PC-9 (cell line): ENCODE results near the gene GHR. TPM values are rescaled to one million over a fixed set of nuclear protein-coding genes. Genes with fewer than 3 reads are reported as not detected.

Source experiments
- BruUV-seq: library from RNA; stranded (reverse); fragments of 400-500 nt; replicated peaks from 2 replicates; lab custom pipeline; 2021; lab: Mats Ljungman, UMichigan
- CTCF ChIA-PET: fragments of 300-600 bp; sonication (Branson Sonifier 250); formaldehyde crosslinking; loops from one replicate; lab custom pipeline; 2022; ENCODE audit warnings: antibody characterized with exemption; lab: Charles Lee
- POLR2A ChIA-PET: fragments of 300-600 bp; sonication (Branson Sonifier 250); formaldehyde crosslinking; loops from one replicate; lab custom pipeline; 2022; ENCODE audit warnings: antibody characterized with exemption; ENCODE audit not compliant: unreplicated experiment; lab: Charles Lee
- DNase-seq, 2 experiments: peaks; one replicate each; pipeline versions ENCODE4 v3.0.0 to v3.0.0-alpha.2; 2015 to 2022; ENCODE audit warnings: mixed read lengths in 1 of 2
- H2AFZ ChIP-seq: fragments of 200-600 bp; sonication (generic); 2 replicates; pipeline ENCODE4 v1.8.1; 2017; ENCODE audit warnings: antibody characterized with exemption
- H3F3A ChIP-seq: fragments of 200-600 bp; sonication (generic); 2 replicates; pipeline ENCODE4 v1.8.1; 2017; ENCODE audit warnings: antibody characterized with exemption, mild to moderate bottlenecking, low read depth; ENCODE audit not compliant: insufficient read depth
- H3K27ac ChIP-seq: fragments of 200-600 bp; sonication (generic); 2 replicates; pipeline ENCODE4 v1.6.1; 2016; ENCODE audit warnings: mixed run types
- H3K27me3 ChIP-seq: fragments of 200-600 bp; sonication (generic); 2 replicates; pipeline ENCODE4 v1.6.1; 2016; ENCODE audit warnings: low read depth, mixed run types; ENCODE audit not compliant: insufficient read depth
- H3K36me3 ChIP-seq: fragments of 200-600 bp; sonication (generic); 2 replicates; pipeline ENCODE4 v1.6.1; 2016; ENCODE audit warnings: low read depth, mixed run types
- H3K4me1 ChIP-seq: fragments of 200-600 bp; sonication (generic); replicated peaks from 2 replicates; pipeline ENCODE4 v1.6.1; 2016; ENCODE audit warnings: mixed run types; ENCODE audit not compliant: insufficient read depth
- H3K4me2 ChIP-seq: fragments of 200-600 bp; sonication (generic); 2 replicates; pipeline ENCODE4 v1.6.1; 2017; ENCODE audit warnings: mixed run types
- H3K4me3 ChIP-seq: fragments of 200-600 bp; sonication (generic); 2 replicates; pipeline ENCODE4 v1.6.1; 2016; ENCODE audit warnings: mixed run types
- H3K79me2 ChIP-seq: fragments of 200-600 bp; sonication (generic); 2 replicates; pipeline ENCODE4 v1.6.1; 2017; ENCODE audit warnings: low read depth, mixed run types
- H3K9me2 ChIP-seq: fragments of 200-600 bp; sonication (generic); 2 replicates; pipeline ENCODE4 v1.8.1; 2017; ENCODE audit warnings: mild to moderate bottlenecking; ENCODE audit not compliant: insufficient read depth
- H3K9me3 ChIP-seq: fragments of 200-600 bp; sonication (generic); 2 replicates; pipeline ENCODE4 v1.8.1; 2016; ENCODE audit warnings: low read depth; ENCODE audit not compliant: insufficient read depth
- H4K20me1 ChIP-seq: fragments of 200-600 bp; sonication (generic); 2 replicates; pipeline ENCODE4 v1.8.1; 2017; ENCODE audit not compliant: insufficient read depth
- EZH2 ChIP-seq: fragments of 200-600 bp; sonication (generic); IDR thresholded peaks from 2 replicates; pipeline ENCODE4 v1.8.0; 2017; ENCODE audit warnings: antibody characterized with exemption, low read depth
- intact Hi-C: fragments of 100-400 bp; cut with micrococcal nuclease; formaldehyde crosslinking; loops from one replicate; pipeline ENCODE4 v1.10.0; 2022; ENCODE audit not compliant: unreplicated experiment
- total RNA-seq: library from RNA; stranded (reverse); gene quantifications from 2 replicates; pipeline ENCODE4 v1.2.3, GENCODE V29; 2021
- TF ChIP-seq, protein P1 (sequence below): fragments of 200-600 bp; sonication (generic); conservative IDR thresholded peaks from 2 replicates; pipeline ENCODE4 v1.6.1; 2017; ENCODE audit warnings: mixed run types, antibody characterized with exemption, mild to moderate bottlenecking, moderate library complexity

The GHR gene
- total RNA-seq, 1 experiment from 2014 or later: not detected

DNA sequence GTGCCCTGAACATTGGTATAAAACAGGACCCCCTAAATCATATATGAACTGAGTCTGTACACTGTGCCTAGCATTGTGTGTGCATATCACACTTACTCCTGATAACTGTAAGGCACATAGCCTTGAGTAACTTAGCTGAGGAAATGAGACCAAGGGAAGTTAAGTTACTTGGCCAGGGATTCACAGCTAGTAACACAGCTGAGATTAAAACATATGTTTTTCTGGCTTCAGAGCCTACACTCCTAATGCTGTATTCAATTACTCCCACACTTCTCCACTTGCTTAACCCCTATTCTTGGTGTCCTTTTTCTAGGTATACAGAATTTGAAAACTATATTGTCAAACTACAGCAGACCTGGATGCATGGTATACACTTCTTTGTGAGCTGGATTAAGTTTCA lies 12.8 kb downstream of the GHR start:
- H3K4me1 ChIP-seq: no peaks in the 10 kb centered on the region
- ChIA-PET POLR2A (no interaction called here), CTCF (no interaction called here)
- no peaks in the 10 kb centered on the region for H3K79me2 ChIP-seq
- H3K4me2 ChIP-seq: no peak overlapping the region
- DNase-seq: no peak
- no peaks in the 10 kb centered on the region for H3K9me3 ChIP-seq
- intact Hi-C loops: loop anchor here (5.0 kb wide), 1 partner anchor 1129 kb away; no protein-coding TSS in a partner anchor
- H3F3A ChIP-seq: no peaks in the 10 kb centered on the region
- H3K27me3 ChIP-seq: no peaks in the 10 kb centered on the region
- no peaks in the 10 kb centered on the region for H3K9me2 ChIP-seq
- H3K36me3 ChIP-seq: no peaks in the 10 kb centered on the region
- no peak overlapping the region for H3K4me3 ChIP-seq
- no peak overlapping the region for H2AFZ ChIP-seq
- TF ChIP-seq EZH2: no peak
- TF ChIP-seq, protein P1, sequence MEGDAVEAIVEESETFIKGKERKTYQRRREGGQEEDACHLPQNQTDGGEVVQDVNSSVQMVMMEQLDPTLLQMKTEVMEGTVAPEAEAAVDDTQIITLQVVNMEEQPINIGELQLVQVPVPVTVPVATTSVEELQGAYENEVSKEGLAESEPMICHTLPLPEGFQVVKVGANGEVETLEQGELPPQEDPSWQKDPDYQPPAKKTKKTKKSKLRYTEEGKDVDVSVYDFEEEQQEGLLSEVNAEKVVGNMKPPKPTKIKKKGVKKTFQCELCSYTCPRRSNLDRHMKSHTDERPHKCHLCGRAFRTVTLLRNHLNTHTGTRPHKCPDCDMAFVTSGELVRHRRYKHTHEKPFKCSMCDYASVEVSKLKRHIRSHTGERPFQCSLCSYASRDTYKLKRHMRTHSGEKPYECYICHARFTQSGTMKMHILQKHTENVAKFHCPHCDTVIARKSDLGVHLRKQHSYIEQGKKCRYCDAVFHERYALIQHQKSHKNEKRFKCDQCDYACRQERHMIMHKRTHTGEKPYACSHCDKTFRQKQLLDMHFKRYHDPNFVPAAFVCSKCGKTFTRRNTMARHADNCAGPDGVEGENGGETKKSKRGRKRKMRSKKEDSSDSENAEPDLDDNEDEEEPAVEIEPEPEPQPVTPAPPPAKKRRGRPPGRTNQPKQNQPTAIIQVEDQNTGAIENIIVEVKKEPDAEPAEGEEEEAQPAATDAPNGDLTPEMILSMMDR: no peak
- no peak overlapping the region for H3K27ac ChIP-seq
- H4K20me1 ChIP-seq: no peaks in the 10 kb centered on the region; the same call in 1 of the 2 replicates
- no TSS peak for BruUV-seq

- Histone ChIP-seq H3K27ac (no peak overlapping the region), H3K4me1 (no peaks in the 10 kb centered on the region), H3K4me2 (no peak overlapping the region), H3K9me2 (no peaks in the 10 kb centered on the region), H3K27me3 (peaks cover 11% of the 10 kb centered on the region), H3K36me3 (no peaks in the 10 kb centered on the region), H3F3A (no peaks in the 10 kb centered on the region), H4K20me1 (no peaks in the 10 kb centered on the region), H3K9me3 (no peaks in the 10 kb centered on the region), H3K4me3 (no peak overlapping the region), H2AFZ (no peak overlapping the region), H3K79me2 (no peaks in the 10 kb centered on the region)
- CTCF ChIA-PET: no interaction called here
- POLR2A ChIA-PET: interaction anchor here (0.6 kb wide), 1 partner anchor 58 kb away, joined by 4 read pairs; no protein-coding TSS in a partner anchor
- intact Hi-C loops: no loop called here
- no peak for DNase-seq
- TF ChIP-seq EZH2: no peak
- TF ChIP-seq, protein P1: no peak
- no TSS peak for BruUV-seq
Observed at GRCh38 chr5:42454216-42454995, 31.2 kb downstream of the GHR start.

DNA sequence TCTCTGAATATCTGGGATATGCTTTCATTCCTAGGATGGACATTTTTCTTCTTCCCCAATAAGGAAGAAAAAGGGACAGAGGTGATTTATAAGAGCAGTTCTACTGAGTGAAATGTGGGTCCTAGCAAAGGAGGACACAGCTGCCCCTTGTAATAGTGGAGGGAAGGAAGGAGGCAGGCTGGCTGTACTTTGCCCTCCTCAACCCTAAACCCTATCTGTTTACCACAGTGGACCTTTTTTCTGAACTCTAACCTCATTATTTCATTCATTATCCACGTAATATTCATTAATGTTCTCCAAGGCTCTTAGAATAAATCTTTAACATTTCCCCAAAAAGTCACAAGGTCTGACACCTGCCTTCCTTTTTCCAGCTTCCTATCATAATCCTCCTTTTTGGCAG lies 37.8 kb downstream of the GHR start:
- H3K4me2 ChIP-seq: no peak overlapping the region
- POLR2A ChIA-PET: no interaction called here

More for the DNA sequence above, 37.8 kb downstream of the GHR start:
- no peaks in the 10 kb centered on the region for H3K9me2 ChIP-seq
- no peaks in the 10 kb centered on the region for H3K9me3 ChIP-seq
- no peak overlapping the region for H3K4me3 ChIP-seq
- H3F3A ChIP-seq: no peaks in the 10 kb centered on the region
- H4K20me1 ChIP-seq: no peaks in the 10 kb centered on the region
- H2AFZ ChIP-seq: no peak overlapping the region
- H3K27me3 ChIP-seq: peaks cover 11% of the 10 kb centered on the region
- no peaks in the 10 kb centered on the region for H3K4me1 ChIP-seq
- intact Hi-C loops: no loop called here
- DNase-seq: no peak
- CTCF ChIA-PET: no interaction called here
- H3K36me3 ChIP-seq: no peaks in the 10 kb centered on the region
- H3K27ac ChIP-seq: no peak overlapping the region
- no TSS peak for BruUV-seq
- H3K79me2 ChIP-seq: no peaks in the 10 kb centered on the region
- TF ChIP-seq EZH2: no peak
- TF ChIP-seq, protein P1: no peak
